Keratinocyte (primary cell): Measurements from ENCODE around the gene CCL17. TPM values are rescaled to one million over a fixed set of nuclear protein-coding genes. Genes with fewer than 3 reads are reported as not detected.

Source experiments
- DNase-seq: peaks from one replicate; pipeline ENCODE4 v3.0.0-alpha.2; 2011; ENCODE audit warnings: low read depth, missing footprints, low spot score
- FAIRE-seq: peaks from 2 replicates; lab custom pipeline; 2011; peaks lifted over from hg19 to GRCh38; lab: Jason Lieb, UNC
- H2AFZ ChIP-seq: 2 replicates; pipeline ENCODE4 v1.6.0; 2012; ENCODE audit warnings: low read length, control low read depth, inconsistent platforms; ENCODE audit not compliant: control insufficient read depth
- H3K27ac ChIP-seq: 2 replicates; pipeline ENCODE4 v1.5.1; 2011; ENCODE audit warnings: low read length; ENCODE audit not compliant: control insufficient read depth, insufficient read depth
- H3K27me3 ChIP-seq: 3 replicates; pipeline ENCODE4 v1.6.0; 2011; ENCODE audit warnings: low read length; ENCODE audit not compliant: control insufficient read depth, insufficient read depth; ENCODE audit errors: extremely low read depth
- H3K36me3 ChIP-seq, 2 experiments: 2 replicates in 1 of 2; 3 replicates in 1 of 2; pipeline ENCODE4 v1.5.1; 2011; ENCODE audit warnings: low read length in 2 of 2, mild to moderate bottlenecking in 1 of 2; ENCODE audit not compliant: control insufficient read depth in 2 of 2, insufficient read depth in 2 of 2; ENCODE audit errors: extremely low read depth in 1 of 2
- H3K4me1 ChIP-seq: 3 replicates; pipeline ENCODE4 v1.5.1; 2011; ENCODE audit warnings: low read length; ENCODE audit not compliant: control insufficient read depth, insufficient read depth; ENCODE audit errors: extremely low read depth
- H3K4me2 ChIP-seq: 3 replicates; pipeline ENCODE4 v1.6.0; 2011; ENCODE audit warnings: low read depth, low read length; ENCODE audit not compliant: control insufficient read depth, insufficient read depth; ENCODE audit errors: extremely low read depth
- H3K4me3 ChIP-seq, 3 experiments: fragments of 200-600 bp in 1 of 3; sonication (generic) in 1 of 3; 2 replicates in 2 of 3; 3 replicates in 1 of 3; pipeline ENCODE4 v1.5.1; 2011 to 2016; ENCODE audit warnings: low read length in 3 of 3, mild to moderate bottlenecking in 3 of 3, control low read depth in 2 of 3, inconsistent platforms in 1 of 3, low read depth in 1 of 3, mixed read lengths in 1 of 3, mixed run types in 1 of 3, moderate library complexity in 1 of 3; ENCODE audit not compliant: control insufficient read depth in 2 of 3, insufficient read depth in 2 of 3; ENCODE audit errors: extremely low read depth in 1 of 3
- H3K79me2 ChIP-seq: 2 replicates; pipeline ENCODE4 v1.6.0; 2012; ENCODE audit warnings: low read length; ENCODE audit not compliant: control insufficient read depth, insufficient read depth
- H3K9ac ChIP-seq: 3 replicates; pipeline ENCODE4 v1.6.0; 2011; ENCODE audit warnings: low read length; ENCODE audit not compliant: control insufficient read depth, insufficient read depth; ENCODE audit errors: extremely low read depth
- H3K9me1 ChIP-seq: 3 replicates; pipeline ENCODE4 v1.6.0; 2011; ENCODE audit warnings: low read length; ENCODE audit not compliant: control insufficient read depth, insufficient read depth; ENCODE audit errors: extremely low read depth
- H3K9me3 ChIP-seq: 2 replicates; pipeline ENCODE4 v1.5.1; 2012; ENCODE audit warnings: low read depth, low read length; ENCODE audit not compliant: control insufficient read depth
- H4K20me1 ChIP-seq: 3 replicates; pipeline ENCODE4 v1.6.0; 2011; ENCODE audit warnings: low read length; ENCODE audit not compliant: control insufficient read depth, insufficient read depth; ENCODE audit errors: extremely low read depth
- EZH2 ChIP-seq: IDR thresholded peaks from one replicate; pipeline ENCODE4 v1.6.1; 2012; ENCODE audit warnings: inconsistent platforms, mild to moderate bottlenecking, low read length, moderate library complexity
- dilution Hi-C: fragments of 300-500 bp; cut with MboI; formaldehyde crosslinking; loops from one replicate; pipeline ENCODE4 v1.7.0; 2020; ENCODE audit warnings: low sequenced_read_pairs; ENCODE audit not compliant: extremely low pct_ligation_motif_present
- polyA plus RNA-seq, 5 experiments: library from polyadenylated mRNA; depleted of rRNA in 3 of 5; stranded (reverse) in 3 of 5; stranded (forward) in 1 of 5; unstranded in 1 of 5; fragments of >200 nt; gene quantifications; 1 replicate in 1 of 5; 2 replicates in 3 of 5; 3 replicates in 1 of 5; pipeline versions ENCODE4 v1.2.1 to v1.2.3, GENCODE V29; 2011 to 2012; ENCODE audit warnings: missing spikeins in 2 of 5, low read depth in 1 of 5, low replicate concordance in 1 of 5
- TF ChIP-seq, protein P1 (sequence below), 3 experiments: IDR thresholded peaks in 1 of 3; conservative IDR thresholded peaks in 1 of 3; optimal IDR thresholded peaks in 1 of 3; 2 replicates in 2 of 3; 3 replicates in 1 of 3; pipeline versions ENCODE3 to v1.5.1; 2011; ENCODE audit warnings: low read length in 3 of 3, mild to moderate bottlenecking in 3 of 3, moderate library complexity in 2 of 3, control low read depth in 1 of 3, inconsistent platforms in 1 of 3; ENCODE audit not compliant: insufficient read depth in 2 of 3; ENCODE audit errors: extremely low read depth in 1 of 3

The CCL17 gene
- polyA plus RNA-seq, 1 donor (not counting 4 experiments of a cell fraction or from before 2014, with no cell fraction given), result not detected

DNA sequence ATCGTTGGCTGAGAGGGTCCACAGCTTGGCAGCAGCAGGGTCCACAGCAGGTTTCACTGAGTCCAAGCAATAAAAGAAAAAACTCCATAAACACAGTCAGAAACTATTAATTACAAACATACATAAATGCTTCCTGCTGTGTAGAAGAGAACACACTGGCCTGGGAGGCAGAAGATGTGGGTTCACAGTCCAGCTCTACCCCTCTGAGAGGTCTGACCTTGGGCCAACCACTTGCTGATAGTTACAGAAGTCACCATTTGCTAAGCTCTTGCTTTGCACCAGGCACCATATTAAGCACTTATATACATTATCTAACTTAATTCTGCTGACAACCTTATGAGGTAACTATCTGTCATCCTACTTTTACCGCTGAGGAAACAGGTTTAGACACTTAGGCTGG, 27.9 kb downstream of the CCL17 start:
- TF ChIP-seq, protein P1, sequence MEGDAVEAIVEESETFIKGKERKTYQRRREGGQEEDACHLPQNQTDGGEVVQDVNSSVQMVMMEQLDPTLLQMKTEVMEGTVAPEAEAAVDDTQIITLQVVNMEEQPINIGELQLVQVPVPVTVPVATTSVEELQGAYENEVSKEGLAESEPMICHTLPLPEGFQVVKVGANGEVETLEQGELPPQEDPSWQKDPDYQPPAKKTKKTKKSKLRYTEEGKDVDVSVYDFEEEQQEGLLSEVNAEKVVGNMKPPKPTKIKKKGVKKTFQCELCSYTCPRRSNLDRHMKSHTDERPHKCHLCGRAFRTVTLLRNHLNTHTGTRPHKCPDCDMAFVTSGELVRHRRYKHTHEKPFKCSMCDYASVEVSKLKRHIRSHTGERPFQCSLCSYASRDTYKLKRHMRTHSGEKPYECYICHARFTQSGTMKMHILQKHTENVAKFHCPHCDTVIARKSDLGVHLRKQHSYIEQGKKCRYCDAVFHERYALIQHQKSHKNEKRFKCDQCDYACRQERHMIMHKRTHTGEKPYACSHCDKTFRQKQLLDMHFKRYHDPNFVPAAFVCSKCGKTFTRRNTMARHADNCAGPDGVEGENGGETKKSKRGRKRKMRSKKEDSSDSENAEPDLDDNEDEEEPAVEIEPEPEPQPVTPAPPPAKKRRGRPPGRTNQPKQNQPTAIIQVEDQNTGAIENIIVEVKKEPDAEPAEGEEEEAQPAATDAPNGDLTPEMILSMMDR (optimal IDR thresholded peaks at IDR 0.05 in 1 of 3, IDR thresholded peaks at IDR 0.05 in 1 of 3, conservative IDR thresholded peaks at IDR 0.05 in 1 of 3; ENCODE audit: extremely low read depth in 1 of 3, insufficient read depth in 2 of 3, low read length in 3 of 3), result no peak
- TF ChIP-seq EZH2, result no peak

DNA sequence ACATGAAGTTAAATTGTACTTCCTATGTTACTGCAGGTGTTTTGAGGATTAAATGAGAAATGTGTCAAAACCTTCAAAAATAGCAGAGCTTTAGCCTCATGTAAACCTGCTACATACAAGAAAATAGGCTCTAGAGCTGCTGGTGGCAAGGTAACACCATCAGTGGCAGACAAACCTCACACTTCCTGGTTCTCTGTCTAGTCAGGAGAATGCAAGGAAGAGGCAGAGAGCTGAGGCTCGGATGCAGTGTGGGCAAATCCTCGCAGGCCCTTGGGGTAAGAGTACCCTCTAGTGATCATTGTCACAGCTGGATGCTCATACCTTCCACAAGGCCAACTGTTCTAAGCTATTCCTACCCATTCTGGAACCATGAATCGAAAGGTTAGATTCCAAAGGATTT, 28.4 kb downstream of the CCL17 start:
- Histone ChIP-seq H3K9ac (no peak overlapping the region), H3K9me3 (no peaks in the 10 kb centered on the region), H4K20me1 (no peaks in the 10 kb centered on the region), H3K27ac (no peak overlapping the region), H3K4me2 (no peak overlapping the region), H3K9me1 (no peaks in the 10 kb centered on the region), H3K79me2 (no peaks in the 10 kb centered on the region), H3K27me3 (no peaks in the 10 kb centered on the region), H3K4me3 (no peak overlapping the region), H2AFZ (no peak overlapping the region), H3K36me3 (peaks cover 44% of the 10 kb centered on the region in 2 experiments), H3K4me1 (no peaks in the 10 kb centered on the region)
- dilution Hi-C loops, result no loop called here
- DNase-seq (no peak), FAIRE-seq (no peak)
- no peak for TF ChIP-seq EZH2
- TF ChIP-seq, protein P1 (optimal IDR thresholded peaks at IDR 0.05 in 1 of 3, IDR thresholded peaks at IDR 0.05 in 1 of 3, conservative IDR thresholded peaks at IDR 0.05 in 1 of 3; ENCODE audit: extremely low read depth in 1 of 3, insufficient read depth in 2 of 3, low read length in 3 of 3), result no peak

More for the DNA sequence above, 27.9 kb downstream of the CCL17 start:
- no peak overlapping the region for H3K4me3 ChIP-seq
- dilution Hi-C loops, result no loop called here
- no peaks in the 10 kb centered on the region for H3K79me2 ChIP-seq
- no peaks in the 10 kb centered on the region for H3K9me3 ChIP-seq
- peaks cover 44 to 46% of the 10 kb centered on the region in 2 experiments for H3K36me3 ChIP-seq
- H3K9ac ChIP-seq, result no peak overlapping the region
- no peak for FAIRE-seq
- no peak overlapping the region for H2AFZ ChIP-seq
- DNase-seq, result no peak
- no peaks in the 10 kb centered on the region for H4K20me1 ChIP-seq
- H3K4me1 ChIP-seq, result no peaks in the 10 kb centered on the region
- H3K27ac ChIP-seq, result no peak overlapping the region
- H3K27me3 ChIP-seq, result no peaks in the 10 kb centered on the region
- no peak overlapping the region for H3K4me2 ChIP-seq
- no peaks in the 10 kb centered on the region for H3K9me1 ChIP-seq
